ENCODE data around the gene TMEM14B.

DNA sequence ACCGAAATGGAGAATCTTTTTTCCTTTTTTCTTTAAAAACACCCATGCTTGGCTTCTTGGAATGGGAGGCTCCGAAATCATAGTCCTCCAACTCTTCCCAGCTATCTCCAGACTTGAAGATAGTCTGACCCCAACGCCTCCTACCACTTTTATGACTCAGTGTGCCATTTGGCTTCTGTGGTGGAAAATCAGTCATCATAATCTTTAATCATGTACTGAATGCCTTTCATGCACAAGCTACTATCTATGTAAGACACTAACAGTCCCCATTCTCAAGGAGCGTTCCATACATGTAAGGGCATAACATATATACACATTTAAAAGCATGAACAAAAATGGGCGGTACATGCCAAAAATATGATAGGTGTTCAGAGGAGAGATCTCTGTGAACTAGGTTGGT, 44.1 kb downstream of the TMEM14B start:
- TF ChIP-seq POLR2AphosphoS5 (IDR thresholded peaks at IDR 0.05; ENCODE audit: insufficient read depth, low read depth, low read length), result no peak
- no peak for TF ChIP-seq GATA2 (IDR thresholded peaks at IDR 0.05; ENCODE audit: insufficient read depth, insufficient read length, low read depth, low read length)
- TF ChIP-seq EZH2 (IDR thresholded peaks at IDR 0.05; ENCODE audit: borderline replicate concordance, low read depth, low read length, severe bottlenecking), result no peak
- TF ChIP-seq POLR2A (IDR thresholded peaks at IDR 0.05; ENCODE audit: low read depth, low read length), result no peak
- no peak for TF ChIP-seq CTCF (IDR thresholded peaks at IDR 0.05; ENCODE audit: extremely low read depth in 1 of 2, insufficient read depth in 1 of 2, low read depth in 1 of 2, low read length in 2 of 2)
- no peak for TF ChIP-seq MAX (IDR thresholded peaks at IDR 0.05; ENCODE audit: insufficient read depth, insufficient read length)
